GM18870 (cell line): Measurements from ENCODE around the gene PDE4B.
"Not testable (repeated sequence)": the region's sequence is repeated elsewhere in the genome, so short reads cannot be mapped to it uniquely, and the experiment has no call there.

ENCODE experiments used
- ATAC-seq: cut with Tn5 transposase; IDR thresholded peaks from one replicate; pipeline ENCODE4 v1.9.1; 2021; ENCODE audit warnings: moderate library complexity; ENCODE audit not compliant: unreplicated experiment

Gene PDE4B

GRCh38 chr1:66401244-66401643, 608.5 kb downstream of the PDE4B start:
- ATAC-seq = no peak

DNA sequence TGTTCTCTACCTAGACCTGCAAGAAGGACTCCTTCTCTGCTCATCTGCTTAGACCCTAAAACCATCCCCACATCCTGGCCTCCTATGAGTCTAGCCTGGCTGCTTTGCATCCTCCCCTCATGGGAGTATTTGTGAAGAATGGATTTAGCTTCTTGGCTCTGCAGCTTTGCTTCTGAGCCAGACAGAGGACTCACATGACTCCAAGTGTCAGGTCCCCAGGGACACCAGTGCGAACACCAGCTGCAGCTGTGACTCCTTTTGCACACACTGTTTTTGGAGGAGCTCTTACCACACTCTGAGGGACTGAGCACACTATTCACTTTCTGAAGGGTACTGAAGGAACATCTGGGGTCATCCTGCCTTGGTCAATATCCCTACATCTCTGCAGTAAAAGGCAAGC, 609.5 kb downstream of the PDE4B start:
- ATAC-seq = peak; percentile 72

DNA sequence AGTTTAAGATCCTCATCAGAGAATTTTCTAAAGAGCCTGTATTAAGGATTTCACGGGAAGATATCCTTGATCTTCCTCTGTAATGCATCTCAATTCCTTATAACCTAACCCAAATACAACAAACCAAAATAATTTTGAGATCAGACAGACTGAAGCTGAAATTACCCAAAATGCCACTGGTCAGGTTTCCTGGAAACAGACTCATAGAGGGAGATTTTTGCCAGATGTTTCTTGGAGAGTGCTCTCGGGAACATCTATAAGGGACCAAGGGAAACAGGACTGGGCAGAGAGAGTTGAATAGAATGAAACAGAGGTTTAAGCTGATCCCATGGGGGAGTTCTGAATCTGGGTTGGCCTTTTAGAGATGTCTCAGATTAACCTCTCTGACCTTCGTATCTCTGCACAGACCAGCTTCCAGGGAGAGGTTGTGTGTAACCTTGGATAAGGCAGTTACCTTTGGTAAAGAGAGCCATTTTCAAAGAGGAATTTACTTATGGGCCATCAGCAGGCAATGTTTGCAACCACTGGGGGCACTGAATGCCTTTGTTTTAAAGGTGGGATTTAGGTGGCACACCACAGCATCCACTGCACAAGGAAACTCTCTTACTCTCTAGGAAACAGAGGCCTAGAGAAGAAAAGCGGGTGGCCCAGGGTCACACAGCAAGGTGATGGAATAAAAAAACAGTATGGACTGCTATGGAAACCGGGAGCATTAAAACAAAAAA, 610.5 kb downstream of the PDE4B start:
- no peak for ATAC-seq

- ATAC-seq = no peak
Measured at GRCh38 chr1:66405061-66405460, 612.4 kb downstream of the PDE4B start.

GRCh38 chr1:66411449-66411848, 618.8 kb downstream of the PDE4B start:
- not testable (repeated sequence) for ATAC-seq

DNA sequence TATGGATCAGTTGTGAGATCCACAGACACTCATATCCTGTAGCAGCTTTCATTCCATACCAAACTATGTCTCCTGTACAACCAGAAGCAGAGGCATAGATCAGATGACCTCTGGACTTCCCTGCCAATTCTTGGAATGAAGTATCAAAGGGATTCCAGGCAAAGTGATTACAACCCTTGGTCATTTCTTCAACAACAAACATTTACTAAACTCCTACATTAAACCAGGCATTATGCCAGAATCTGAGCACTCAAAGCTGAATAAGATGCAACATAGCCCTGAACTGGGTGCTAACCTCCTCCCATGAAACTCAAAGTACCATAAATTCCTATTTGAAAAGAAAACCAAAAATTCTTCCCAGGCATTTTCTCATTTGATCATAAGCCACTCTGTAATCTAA, 620.0 kb downstream of the PDE4B start:
- no peak for ATAC-seq

GRCh38 chr1:66413136-66413837, 620.6 kb downstream of the PDE4B start:
- no peak for ATAC-seq

GRCh38 chr1:66413838-66414175, 621.1 kb downstream of the PDE4B start:
- no peak for ATAC-seq

DNA sequence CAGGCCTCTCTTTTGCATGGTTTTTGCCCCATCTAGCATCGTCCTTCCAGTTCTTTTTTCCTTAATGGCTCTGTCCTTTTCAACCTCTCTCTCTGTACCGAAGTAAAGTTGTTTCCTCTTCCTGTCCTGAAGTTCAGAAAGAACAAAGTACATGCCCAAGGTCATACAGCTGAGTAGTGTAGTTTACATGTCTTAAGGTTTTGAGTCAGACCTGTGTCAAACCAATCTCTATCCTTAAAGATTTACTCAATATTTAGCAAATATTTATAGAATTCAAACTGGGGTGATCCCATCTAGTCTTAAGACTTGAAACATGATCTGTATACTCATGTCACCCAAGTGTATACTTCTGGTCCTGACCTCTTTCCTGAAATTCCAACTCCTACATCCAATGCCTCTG, 622.6 kb downstream of the PDE4B start:
- no peak for ATAC-seq

DNA sequence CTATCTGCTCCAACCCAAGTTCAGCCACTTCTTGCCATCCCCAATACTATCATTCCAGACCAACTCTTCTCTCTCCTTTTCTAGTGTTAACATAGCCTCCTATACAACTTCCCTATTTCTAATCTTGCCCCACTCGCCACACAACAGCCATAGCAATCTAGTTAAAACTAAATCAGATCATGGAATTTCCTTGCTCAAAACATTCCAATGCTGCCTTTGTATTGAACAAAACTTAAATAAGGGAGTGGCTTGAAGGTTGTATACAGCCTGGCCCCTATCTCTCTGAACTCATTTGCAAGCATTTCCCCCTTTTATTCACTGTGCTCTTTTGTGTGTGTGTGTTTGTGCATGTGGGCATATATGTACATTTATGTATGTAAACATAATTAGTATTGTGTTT, 623.2 kb downstream of the PDE4B start:
- ATAC-seq = no peak

GRCh38 chr1:66416295-66416694, 623.6 kb downstream of the PDE4B start:
- no peak for ATAC-seq

- no peak for ATAC-seq
Measured at GRCh38 chr1:66418021-66418420, 625.3 kb downstream of the PDE4B start.

GRCh38 chr1:66420171-66420570, 627.5 kb downstream of the PDE4B start:
- not testable (repeated sequence) for ATAC-seq

- ATAC-seq = not testable (repeated sequence)
Measured at GRCh38 chr1:66420906-66421305, 628.2 kb downstream of the PDE4B start.

GRCh38 chr1:66422804-66423203, 630.1 kb downstream of the PDE4B start:
- no peak for ATAC-seq
